ENCODE measurements around the gene PAQR7.

Gene PAQR7

DNA sequence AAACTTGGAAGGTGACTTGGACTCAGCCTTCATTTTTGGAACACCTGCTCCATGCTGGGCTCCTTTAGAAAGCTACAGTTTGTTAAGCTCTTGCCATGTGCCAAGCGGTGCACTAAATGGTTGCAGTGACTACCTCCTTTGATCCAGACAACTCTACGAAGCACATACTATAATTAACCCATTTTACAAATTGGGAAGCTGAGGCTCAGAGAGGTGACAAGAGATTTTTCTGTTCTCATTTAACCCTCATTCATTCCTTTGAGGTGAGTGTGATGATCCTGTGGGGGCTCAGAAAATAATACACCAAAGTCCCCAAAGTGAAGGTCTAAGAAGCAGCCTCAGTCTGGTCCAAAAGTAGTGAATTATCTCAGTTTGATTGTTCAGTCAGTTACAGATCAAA, 1.6 kb upstream of the PAQR7 start:
- H3K27ac ChIP-seq (ENCODE audit: low read length): no peak overlapping the region
- peaks cover 23% of the 10 kb centered on the region for H3K79me2 ChIP-seq (ENCODE audit: low read length)
- peaks cover 16% of the 10 kb centered on the region for H3K4me1 ChIP-seq (ENCODE audit: low read length)
- H3K9ac ChIP-seq (ENCODE audit: low read length): no peak overlapping the region
- H2AFZ ChIP-seq (ENCODE audit: low read depth, low read length): no peak overlapping the region
- no peaks in the 10 kb centered on the region for H4K20me1 ChIP-seq (ENCODE audit: insufficient read depth, low read length)
- no peaks in the 10 kb centered on the region for H3K36me3 ChIP-seq (replicated peaks; ENCODE audit: low read depth, low read length)
- no peaks in the 10 kb centered on the region for H3K27me3 ChIP-seq (ENCODE audit: low read depth, low read length)
- no peak for TF ChIP-seq EZH2phosphoT487 (IDR thresholded peaks at IDR 0.05; ENCODE audit: low read depth)
- TF ChIP-seq, protein P1, sequence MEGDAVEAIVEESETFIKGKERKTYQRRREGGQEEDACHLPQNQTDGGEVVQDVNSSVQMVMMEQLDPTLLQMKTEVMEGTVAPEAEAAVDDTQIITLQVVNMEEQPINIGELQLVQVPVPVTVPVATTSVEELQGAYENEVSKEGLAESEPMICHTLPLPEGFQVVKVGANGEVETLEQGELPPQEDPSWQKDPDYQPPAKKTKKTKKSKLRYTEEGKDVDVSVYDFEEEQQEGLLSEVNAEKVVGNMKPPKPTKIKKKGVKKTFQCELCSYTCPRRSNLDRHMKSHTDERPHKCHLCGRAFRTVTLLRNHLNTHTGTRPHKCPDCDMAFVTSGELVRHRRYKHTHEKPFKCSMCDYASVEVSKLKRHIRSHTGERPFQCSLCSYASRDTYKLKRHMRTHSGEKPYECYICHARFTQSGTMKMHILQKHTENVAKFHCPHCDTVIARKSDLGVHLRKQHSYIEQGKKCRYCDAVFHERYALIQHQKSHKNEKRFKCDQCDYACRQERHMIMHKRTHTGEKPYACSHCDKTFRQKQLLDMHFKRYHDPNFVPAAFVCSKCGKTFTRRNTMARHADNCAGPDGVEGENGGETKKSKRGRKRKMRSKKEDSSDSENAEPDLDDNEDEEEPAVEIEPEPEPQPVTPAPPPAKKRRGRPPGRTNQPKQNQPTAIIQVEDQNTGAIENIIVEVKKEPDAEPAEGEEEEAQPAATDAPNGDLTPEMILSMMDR (IDR thresholded peaks at IDR 0.05; ENCODE audit: low read depth, low read length): no peak
- H3K4me3 ChIP-seq (ENCODE audit: low read length): no peak overlapping the region
- H3K9me3 ChIP-seq (ENCODE audit: insufficient read depth, low read length): no peaks in the 10 kb centered on the region
- no peak overlapping the region for H3K4me2 ChIP-seq (ENCODE audit: low read length)

DNA sequence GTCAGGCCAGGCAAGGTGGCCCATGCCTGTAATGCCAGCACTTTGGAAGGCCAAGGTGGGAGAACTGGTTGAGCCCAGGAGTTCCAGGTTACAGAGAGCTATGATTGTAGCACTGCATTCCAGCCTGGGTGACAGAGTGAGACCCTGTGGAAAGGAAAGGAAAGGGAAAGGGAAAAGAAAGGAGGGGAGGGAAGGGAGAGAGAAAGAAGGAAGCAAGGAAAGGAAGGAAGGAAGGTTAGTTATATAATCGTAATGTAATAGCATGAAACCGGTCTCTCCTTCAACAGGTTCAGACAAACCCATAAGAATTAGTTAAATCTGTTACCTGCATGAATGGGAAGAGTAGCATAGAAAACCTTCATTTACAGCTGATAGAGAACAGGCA, 1.2 kb upstream of the PAQR7 start:
- H3K4me2 ChIP-seq (ENCODE audit: low read length): no peak overlapping the region
- H3K9ac ChIP-seq (ENCODE audit: low read length): no peak overlapping the region
- H3K4me1 ChIP-seq (ENCODE audit: low read length): peaks cover 16% of the 10 kb centered on the region
- H3K79me2 ChIP-seq (ENCODE audit: low read length): peaks cover 23% of the 10 kb centered on the region
- H3K36me3 ChIP-seq (replicated peaks; ENCODE audit: low read depth, low read length): no peaks in the 10 kb centered on the region
- no peak overlapping the region for H2AFZ ChIP-seq (ENCODE audit: low read depth, low read length)
- H3K27ac ChIP-seq (ENCODE audit: low read length): no peak overlapping the region
- no peaks in the 10 kb centered on the region for H4K20me1 ChIP-seq (ENCODE audit: insufficient read depth, low read length)
- no peaks in the 10 kb centered on the region for H3K27me3 ChIP-seq (ENCODE audit: low read depth, low read length)
- no peak overlapping the region for H3K4me3 ChIP-seq (ENCODE audit: low read length)
- no peaks in the 10 kb centered on the region for H3K9me3 ChIP-seq (ENCODE audit: insufficient read depth, low read length)
- TF ChIP-seq, protein P1 (IDR thresholded peaks at IDR 0.05; ENCODE audit: low read depth, low read length): no peak
- TF ChIP-seq EZH2phosphoT487 (IDR thresholded peaks at IDR 0.05; ENCODE audit: low read depth): no peak

DNA sequence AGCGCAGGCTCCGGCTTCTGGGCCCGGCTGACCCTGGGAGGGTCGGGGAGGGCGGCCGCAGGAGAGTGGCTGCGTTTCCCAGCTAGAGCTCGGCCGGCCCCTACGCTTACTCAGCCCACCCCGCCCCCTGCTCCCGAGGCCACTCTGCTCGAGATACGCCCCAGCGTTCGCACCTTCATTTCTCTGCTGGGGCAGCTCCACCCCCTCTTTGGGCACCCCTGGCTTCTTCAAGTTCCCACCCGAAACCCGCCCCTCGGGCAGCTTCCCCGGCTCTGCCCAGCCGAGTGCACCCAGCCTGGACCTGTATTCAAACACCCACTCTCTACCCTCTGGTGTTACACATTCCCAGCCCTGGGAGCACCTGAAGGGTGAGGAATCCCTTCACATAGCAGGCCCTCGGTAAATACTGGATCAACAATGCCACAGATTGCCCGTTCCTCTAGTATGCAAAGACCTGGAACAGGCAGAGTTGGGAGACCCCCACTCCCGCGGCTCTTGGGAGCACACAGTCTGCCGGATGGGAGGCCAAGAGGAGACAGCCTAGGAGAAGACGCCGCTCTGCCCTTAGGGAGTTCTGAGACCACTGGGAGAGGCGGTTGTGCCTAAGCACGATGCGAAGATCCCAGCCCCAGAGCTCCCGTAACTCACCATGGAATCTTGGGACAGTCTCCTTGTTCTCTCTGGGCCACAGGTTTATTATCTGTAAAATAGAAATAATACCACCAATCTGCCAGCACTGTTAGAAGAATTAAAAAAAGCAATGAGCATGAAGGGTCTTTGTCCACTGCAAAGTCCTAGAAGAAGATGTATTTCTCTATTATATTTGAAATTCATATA, 566 bp upstream of the PAQR7 start:
- Histone ChIP-seq H3K36me3 (replicated peaks; ENCODE audit: low read depth, low read length) (no peaks in the 10 kb centered on the region), H3K9ac (ENCODE audit: low read length) (peak overlapping the region; percentile 86), H3K4me3 (ENCODE audit: low read length) (peak overlapping the region; percentile 91), H2AFZ (ENCODE audit: low read depth, low read length) (peak overlapping the region; percentile 39; the same call in 1 of the 2 replicates), H4K20me1 (ENCODE audit: insufficient read depth, low read length) (no peaks in the 10 kb centered on the region), H3K4me2 (ENCODE audit: low read length) (peak overlapping the region; percentile 87), H3K4me1 (ENCODE audit: low read length) (peaks cover 16% of the 10 kb centered on the region), H3K27me3 (ENCODE audit: low read depth, low read length) (no peaks in the 10 kb centered on the region), H3K79me2 (ENCODE audit: low read length) (peaks cover 23% of the 10 kb centered on the region), H3K27ac (ENCODE audit: low read length) (no peak overlapping the region), H3K9me3 (ENCODE audit: insufficient read depth, low read length) (no peaks in the 10 kb centered on the region)
- TF ChIP-seq, protein P1 (IDR thresholded peaks at IDR 0.05; ENCODE audit: low read depth, low read length): no peak
- no peak for TF ChIP-seq EZH2phosphoT487 (IDR thresholded peaks at IDR 0.05; ENCODE audit: low read depth)

DNA sequence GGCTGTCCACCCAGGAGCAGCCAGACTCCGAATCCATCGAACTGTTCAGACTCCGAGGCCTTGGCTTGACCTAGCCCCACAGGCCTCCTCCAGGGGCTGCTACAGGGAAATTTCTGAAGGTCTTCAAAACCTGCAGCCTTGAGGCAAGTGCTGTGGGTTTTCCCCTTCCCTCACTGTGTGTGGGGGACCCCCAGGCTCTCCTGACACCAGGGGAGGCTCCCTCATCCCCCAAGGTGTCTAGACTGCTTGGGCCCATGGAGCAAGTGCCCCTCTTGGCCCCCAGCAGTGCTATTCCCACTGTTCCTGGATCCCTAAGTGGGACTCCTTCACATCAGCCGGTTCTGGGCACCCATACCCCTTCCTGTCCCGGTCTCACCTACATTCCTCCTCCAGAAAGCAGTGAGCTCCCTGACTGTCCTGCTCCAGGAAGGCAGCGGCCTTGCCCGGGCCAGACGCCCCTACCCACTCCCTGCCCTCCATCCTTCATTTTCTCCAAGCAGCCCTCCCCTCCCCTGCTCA, 814 bp downstream of the PAQR7 start:
- H2AFZ ChIP-seq (ENCODE audit: low read depth, low read length): 0 out of 2 replicates have a peak overlapping the region, but pooled peaks have one; percentile 18
- peaks cover 23% of the 10 kb centered on the region for H3K79me2 ChIP-seq (ENCODE audit: low read length)
- peaks cover 16% of the 10 kb centered on the region for H3K4me1 ChIP-seq (ENCODE audit: low read length)
- no peak for TF ChIP-seq EZH2phosphoT487 (IDR thresholded peaks at IDR 0.05; ENCODE audit: low read depth)
- H4K20me1 ChIP-seq (ENCODE audit: insufficient read depth, low read length): no peaks in the 10 kb centered on the region
- H3K9me3 ChIP-seq (ENCODE audit: insufficient read depth, low read length): no peaks in the 10 kb centered on the region
- no peaks in the 10 kb centered on the region for H3K27me3 ChIP-seq (ENCODE audit: low read depth, low read length)
- peak overlapping the region; percentile 87 for H3K4me2 ChIP-seq (ENCODE audit: low read length)
- peak overlapping the region; percentile 91 for H3K4me3 ChIP-seq (ENCODE audit: low read length)
- H3K36me3 ChIP-seq (replicated peaks; ENCODE audit: low read depth, low read length): no peaks in the 10 kb centered on the region
- H3K9ac ChIP-seq (ENCODE audit: low read length): peak overlapping the region; percentile 86
- 0 out of 2 replicates have a peak overlapping the region, but pooled peaks have one; percentile 19 for H3K27ac ChIP-seq (ENCODE audit: low read length)
